ENCODE results near the gene TSTD2. TPM values are rescaled to one million over a fixed set of nuclear protein-coding genes. Genes with fewer than 3 reads are reported as not detected.

The TSTD2 gene
- total RNA-seq, 2 donors from 2014 or later = 13.9 to 14.0 TPM

DNA sequence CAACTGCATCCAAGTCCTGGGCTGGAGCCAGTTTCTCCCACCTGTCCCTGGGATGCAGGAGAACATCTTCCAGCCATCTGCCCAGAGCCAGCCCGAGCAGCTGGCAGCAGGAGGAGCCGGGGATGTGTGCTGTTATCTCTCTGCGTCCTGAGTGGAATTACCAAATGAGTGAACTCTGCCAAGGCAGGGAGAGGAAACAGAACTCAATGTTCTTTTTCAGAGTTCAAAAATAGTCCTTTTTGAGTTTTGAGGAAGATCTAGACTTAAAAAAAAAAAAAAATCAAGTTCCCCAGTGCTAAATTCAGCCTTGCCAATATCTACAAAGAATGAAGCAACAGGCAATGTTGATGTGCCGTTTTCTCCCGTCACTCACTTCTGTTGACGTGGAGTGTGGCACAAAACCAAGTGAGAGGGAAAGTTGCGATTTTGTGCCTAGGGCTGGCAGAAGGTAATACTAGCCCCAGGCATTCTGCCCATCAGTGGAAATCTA, 75.5 kb downstream of the TSTD2 start:
- peak; percentile 94 for DNase-seq (ENCODE audit: low spot score)
- H3K27me3 ChIP-seq = no peaks in the 10 kb centered on the region
- peak overlapping the region; percentile 92 to 93 for H3K27ac ChIP-seq
- TF ChIP-seq, protein P1, sequence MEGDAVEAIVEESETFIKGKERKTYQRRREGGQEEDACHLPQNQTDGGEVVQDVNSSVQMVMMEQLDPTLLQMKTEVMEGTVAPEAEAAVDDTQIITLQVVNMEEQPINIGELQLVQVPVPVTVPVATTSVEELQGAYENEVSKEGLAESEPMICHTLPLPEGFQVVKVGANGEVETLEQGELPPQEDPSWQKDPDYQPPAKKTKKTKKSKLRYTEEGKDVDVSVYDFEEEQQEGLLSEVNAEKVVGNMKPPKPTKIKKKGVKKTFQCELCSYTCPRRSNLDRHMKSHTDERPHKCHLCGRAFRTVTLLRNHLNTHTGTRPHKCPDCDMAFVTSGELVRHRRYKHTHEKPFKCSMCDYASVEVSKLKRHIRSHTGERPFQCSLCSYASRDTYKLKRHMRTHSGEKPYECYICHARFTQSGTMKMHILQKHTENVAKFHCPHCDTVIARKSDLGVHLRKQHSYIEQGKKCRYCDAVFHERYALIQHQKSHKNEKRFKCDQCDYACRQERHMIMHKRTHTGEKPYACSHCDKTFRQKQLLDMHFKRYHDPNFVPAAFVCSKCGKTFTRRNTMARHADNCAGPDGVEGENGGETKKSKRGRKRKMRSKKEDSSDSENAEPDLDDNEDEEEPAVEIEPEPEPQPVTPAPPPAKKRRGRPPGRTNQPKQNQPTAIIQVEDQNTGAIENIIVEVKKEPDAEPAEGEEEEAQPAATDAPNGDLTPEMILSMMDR (IDR thresholded peaks at IDR 0.05) = no peak
- H3K9me3 ChIP-seq = no peaks in the 10 kb centered on the region
- no peak overlapping the region for H3K4me3 ChIP-seq
- H3K36me3 ChIP-seq = peaks cover 12% of the 10 kb centered on the region
- peaks cover 0 to 69% of the 10 kb centered on the region in 2 donors for H3K4me1 ChIP-seq

GRCh38 chr9:97556721-97557605, 76.2 kb downstream of the TSTD2 start:
- DNase-seq (ENCODE audit: low spot score) = peak; percentile 76
- Histone ChIP-seq H3K36me3 (peaks cover 12% of the 10 kb centered on the region), H3K9me3 (no peaks in the 10 kb centered on the region), H3K4me3 (no peak overlapping the region), H3K27me3 (no peaks in the 10 kb centered on the region), H3K4me1 (peaks cover 0 to 69% of the 10 kb centered on the region in 2 donors), H3K27ac (peak overlapping the region; percentile 92 to 93)
- TF ChIP-seq, protein P1 (IDR thresholded peaks at IDR 0.05) = no peak

- H3K36me3 ChIP-seq = peaks cover 12% of the 10 kb centered on the region
- H3K9me3 ChIP-seq = no peaks in the 10 kb centered on the region
- peak overlapping the region; percentile 92 to 93 for H3K27ac ChIP-seq
- DNase-seq (ENCODE audit: low spot score) = no peak
- H3K4me3 ChIP-seq = no peak overlapping the region
- no peaks in the 10 kb centered on the region for H3K27me3 ChIP-seq
- TF ChIP-seq, protein P1 (IDR thresholded peaks at IDR 0.05) = no peak
- H3K4me1 ChIP-seq = peaks cover 0 to 61% of the 10 kb centered on the region in 2 donors
These were observed 77.0 kb downstream of the TSTD2 start for GRCh38 chr9:97556036-97556720.

DNA sequence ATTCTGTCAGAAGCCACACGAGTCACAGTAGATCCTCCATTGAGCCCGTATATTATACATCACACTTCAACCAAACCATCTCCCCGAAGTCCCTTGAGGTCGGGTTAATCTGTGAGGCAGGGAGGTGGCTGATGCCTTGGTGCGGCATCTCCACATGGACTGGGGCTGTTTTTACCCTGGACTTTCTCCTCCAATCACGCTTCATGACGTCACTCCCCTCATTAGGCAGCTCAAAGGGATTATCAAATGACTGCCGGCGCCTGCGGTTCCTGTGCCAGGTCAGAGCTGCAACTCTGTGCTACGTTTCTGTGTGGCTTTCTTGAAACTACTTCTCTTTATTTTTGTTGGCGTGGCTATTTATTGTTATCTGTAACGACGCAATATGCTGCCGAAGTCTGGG, 78.0 kb downstream of the TSTD2 start:
- H3K4me1 ChIP-seq = peaks cover 0 to 55% of the 10 kb centered on the region in 2 donors
- H3K36me3 ChIP-seq = peaks cover 12% of the 10 kb centered on the region
- peak; percentile 94 for DNase-seq (ENCODE audit: low spot score)
- H3K4me3 ChIP-seq = no peak overlapping the region
- TF ChIP-seq, protein P1 (IDR thresholded peaks at IDR 0.05) = no peak
- H3K27ac ChIP-seq = peak overlapping the region; percentile 92 to 93
- H3K9me3 ChIP-seq = no peaks in the 10 kb centered on the region
- no peaks in the 10 kb centered on the region for H3K27me3 ChIP-seq

- TF ChIP-seq, protein P1 (IDR thresholded peaks at IDR 0.05) = no peak
- Histone ChIP-seq H3K4me3 (no peak overlapping the region), H3K27ac (peak overlapping the region; percentile 92 to 93), H3K36me3 (peaks cover 13% of the 10 kb centered on the region), H3K27me3 (no peaks in the 10 kb centered on the region), H3K9me3 (no peaks in the 10 kb centered on the region), H3K4me1 (peaks cover 0 to 55% of the 10 kb centered on the region in 2 donors)
- no peak for DNase-seq (ENCODE audit: low spot score)
These were observed 78.5 kb downstream of the TSTD2 start for GRCh38 chr9:97554566-97555075.
